Gastroesophageal sphincter (tissue), 3 donors: ENCODE data around the gene RNF41.
"Not testable (repeated sequence)": the region's sequence is repeated elsewhere in the genome, so short reads cannot be mapped to it uniquely, and the experiment has no call there.

ENCODE experiments used
- CTCF ChIP-seq, 4 experiments: fragments of 200-600 bp in 2 of 4; fragments of 450-650 bp in 2 of 4; sonication (generic) in 1 of 4; IDR thresholded peaks; one replicate each; pipeline ENCODE4 v1.5.1; 2017 to 2019; ENCODE audit warnings: antibody characterized with exemption in 4 of 4, mild to moderate bottlenecking in 2 of 4, moderate library complexity in 2 of 4
- EP300 ChIP-seq: sonication (generic); formaldehyde crosslinking; IDR thresholded peaks from one replicate; pipeline ENCODE4 v1.6.1; 2017; ENCODE audit warnings: antibody characterized with exemption, mild to moderate bottlenecking

GRCh38 chr12:56262955-56263354 lies 41.2 kb upstream of the RNF41 start:
- not testable (repeated sequence) for TF ChIP-seq EP300; CTCF (IDR thresholded peaks at IDR 0.05)
